HEK293 (cell line): Measurements from ENCODE around the gene PLA2G2E.

Experiments used
- ZNF24 ChIP-seq: fragments of 450-650 bp; formaldehyde crosslinking; IDR thresholded peaks from 2 replicates; pipeline ENCODE4 v1.5.1; 2016; ENCODE audit warnings: missing biosample characterization, missing genetic modification characterization
- TF ChIP-seq, protein P1 (sequence below): fragments of 450-650 bp; formaldehyde crosslinking; IDR thresholded peaks from 2 replicates; pipeline ENCODE4 v1.5.1; 2016; ENCODE audit warnings: missing biosample characterization, missing genetic modification characterization
- TF ChIP-seq, protein P2 (sequence below): fragments of 450-650 bp; formaldehyde crosslinking; IDR thresholded peaks from 2 replicates; pipeline ENCODE4 v1.5.1; 2016; ENCODE audit warnings: missing biosample characterization, missing genetic modification characterization

DNA sequence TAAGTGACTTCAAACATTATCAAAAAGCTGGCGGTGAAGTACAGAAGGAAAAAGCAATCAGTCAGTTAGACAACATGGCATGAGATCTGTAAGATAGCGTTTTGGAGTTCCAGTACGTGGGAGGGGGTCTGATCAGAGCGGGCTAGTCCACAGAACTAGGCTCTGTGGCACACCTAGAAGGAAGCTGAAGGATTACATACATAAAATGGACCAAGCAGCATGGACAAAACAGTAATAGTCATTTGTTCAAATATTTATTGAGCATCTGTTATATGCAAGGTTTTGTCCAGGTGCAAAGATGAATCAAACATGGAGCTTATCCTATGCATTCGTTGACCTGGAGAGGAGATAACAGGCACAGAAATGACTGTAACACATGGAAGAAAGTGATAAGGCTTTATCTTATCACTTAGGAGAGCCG, 22.9 kb upstream of the PLA2G2E start:
- no peak for TF ChIP-seq ZNF24 (tag by site-specific recombination)
- TF ChIP-seq, protein P1, sequence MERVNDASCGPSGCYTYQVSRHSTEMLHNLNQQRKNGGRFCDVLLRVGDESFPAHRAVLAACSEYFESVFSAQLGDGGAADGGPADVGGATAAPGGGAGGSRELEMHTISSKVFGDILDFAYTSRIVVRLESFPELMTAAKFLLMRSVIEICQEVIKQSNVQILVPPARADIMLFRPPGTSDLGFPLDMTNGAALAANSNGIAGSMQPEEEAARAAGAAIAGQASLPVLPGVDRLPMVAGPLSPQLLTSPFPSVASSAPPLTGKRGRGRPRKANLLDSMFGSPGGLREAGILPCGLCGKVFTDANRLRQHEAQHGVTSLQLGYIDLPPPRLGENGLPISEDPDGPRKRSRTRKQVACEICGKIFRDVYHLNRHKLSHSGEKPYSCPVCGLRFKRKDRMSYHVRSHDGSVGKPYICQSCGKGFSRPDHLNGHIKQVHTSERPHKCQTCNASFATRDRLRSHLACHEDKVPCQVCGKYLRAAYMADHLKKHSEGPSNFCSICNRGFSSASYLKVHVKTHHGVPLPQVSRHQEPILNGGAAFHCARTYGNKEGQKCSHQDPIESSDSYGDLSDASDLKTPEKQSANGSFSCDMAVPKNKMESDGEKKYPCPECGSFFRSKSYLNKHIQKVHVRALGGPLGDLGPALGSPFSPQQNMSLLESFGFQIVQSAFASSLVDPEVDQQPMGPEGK = no peak
- TF ChIP-seq, protein P2, sequence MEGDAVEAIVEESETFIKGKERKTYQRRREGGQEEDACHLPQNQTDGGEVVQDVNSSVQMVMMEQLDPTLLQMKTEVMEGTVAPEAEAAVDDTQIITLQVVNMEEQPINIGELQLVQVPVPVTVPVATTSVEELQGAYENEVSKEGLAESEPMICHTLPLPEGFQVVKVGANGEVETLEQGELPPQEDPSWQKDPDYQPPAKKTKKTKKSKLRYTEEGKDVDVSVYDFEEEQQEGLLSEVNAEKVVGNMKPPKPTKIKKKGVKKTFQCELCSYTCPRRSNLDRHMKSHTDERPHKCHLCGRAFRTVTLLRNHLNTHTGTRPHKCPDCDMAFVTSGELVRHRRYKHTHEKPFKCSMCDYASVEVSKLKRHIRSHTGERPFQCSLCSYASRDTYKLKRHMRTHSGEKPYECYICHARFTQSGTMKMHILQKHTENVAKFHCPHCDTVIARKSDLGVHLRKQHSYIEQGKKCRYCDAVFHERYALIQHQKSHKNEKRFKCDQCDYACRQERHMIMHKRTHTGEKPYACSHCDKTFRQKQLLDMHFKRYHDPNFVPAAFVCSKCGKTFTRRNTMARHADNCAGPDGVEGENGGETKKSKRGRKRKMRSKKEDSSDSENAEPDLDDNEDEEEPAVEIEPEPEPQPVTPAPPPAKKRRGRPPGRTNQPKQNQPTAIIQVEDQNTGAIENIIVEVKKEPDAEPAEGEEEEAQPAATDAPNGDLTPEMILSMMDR (tag by site-specific recombination) = no peak
